ENCODE results near the gene CTSC.
"Not testable (repeated sequence)": the region's sequence is repeated elsewhere in the genome, so short reads cannot be mapped to it uniquely, and the experiment has no call there.

CTSC gene

DNA sequence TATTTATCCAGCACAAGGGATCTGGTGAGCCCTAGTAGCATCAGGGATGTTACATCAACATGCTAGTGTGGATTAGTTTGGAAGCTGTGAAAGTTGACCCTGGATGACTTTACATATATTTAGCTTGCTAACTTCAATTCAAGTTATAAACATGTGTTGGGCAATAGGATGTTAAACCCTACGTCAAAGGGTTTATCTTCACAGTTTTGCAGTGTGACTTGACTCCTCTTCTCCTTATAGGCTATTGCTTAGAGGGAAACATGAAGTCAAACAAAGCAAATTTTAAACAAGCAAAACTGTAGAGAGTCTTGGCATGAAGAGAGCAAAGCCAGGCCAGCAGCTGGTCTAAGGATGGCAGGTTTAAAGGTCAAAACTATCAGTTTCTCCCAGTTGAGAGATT lies 11.3 kb upstream of the CTSC start:
- DNase-seq = no peak

GRCh38 chr11:88345949-88346348 lies 8.4 kb upstream of the CTSC start:
- no peak for DNase-seq

GRCh38 chr11:88345408-88345807 lies 7.9 kb upstream of the CTSC start:
- DNase-seq = no peak

GRCh38 chr11:88344869-88345268 lies 7.3 kb upstream of the CTSC start:
- no peak for DNase-seq

DNA sequence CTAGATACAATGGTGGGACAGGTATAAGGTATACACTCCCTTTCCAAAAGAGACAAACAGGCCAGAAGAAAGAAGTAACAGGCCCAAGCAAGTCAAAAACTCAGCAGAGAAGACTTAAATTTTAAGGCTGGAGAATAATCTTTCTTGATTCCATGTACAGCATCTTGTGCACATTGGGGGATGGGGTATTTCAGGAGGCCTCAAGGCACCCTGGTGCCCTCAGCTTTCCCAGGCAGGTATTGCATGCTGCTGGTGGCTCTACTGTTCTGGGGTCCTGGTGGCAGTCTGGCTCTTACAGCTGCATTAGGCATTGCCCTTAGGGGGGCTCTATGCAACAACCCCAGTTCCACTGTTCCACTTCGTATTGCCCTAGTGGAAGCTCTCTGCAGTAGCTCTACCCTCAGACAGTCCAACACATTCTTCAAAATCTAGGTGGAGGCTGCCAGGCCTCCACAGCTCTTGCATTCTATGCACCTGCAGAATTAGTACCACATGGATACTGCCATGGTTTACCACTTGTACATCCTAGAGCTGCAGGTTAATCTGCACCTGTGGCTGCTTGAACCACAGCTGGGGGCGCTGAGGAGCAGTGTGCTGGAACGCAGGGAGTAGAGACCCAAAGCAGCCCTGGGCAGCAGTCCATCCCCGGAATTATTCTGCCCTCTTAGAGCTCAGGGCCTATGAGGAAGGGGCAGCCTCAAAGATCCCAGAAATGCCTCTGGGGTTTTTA lies 4.2 kb upstream of the CTSC start:
- DNase-seq = no peak

DNA sequence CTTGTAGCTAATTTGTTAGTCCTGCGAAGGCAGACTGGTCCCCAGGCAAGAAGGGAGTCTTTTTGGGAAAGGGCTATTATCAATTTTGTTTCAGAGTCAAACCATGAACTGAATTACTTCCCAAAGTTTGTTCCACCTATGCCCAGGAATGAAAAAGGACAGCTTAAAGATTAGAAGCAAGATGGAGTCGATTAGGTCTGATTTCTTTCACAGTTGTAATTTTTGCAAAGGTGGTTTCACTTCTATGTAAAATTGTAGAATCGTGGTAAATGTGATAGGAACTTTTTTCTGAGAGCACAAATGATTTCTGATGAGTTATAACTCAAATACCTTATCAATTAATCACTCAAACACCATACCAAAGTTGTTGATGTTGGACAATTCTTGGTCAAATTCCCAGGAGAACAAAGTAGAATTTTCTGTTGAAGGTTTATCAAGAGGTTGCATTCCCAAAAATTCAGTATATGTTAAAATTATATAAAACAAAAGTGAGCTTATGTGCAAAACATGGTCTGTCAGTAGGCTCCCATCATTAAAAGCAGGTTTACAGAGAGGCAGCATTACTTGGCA lies 2.9 kb upstream of the CTSC start:
- no peak for DNase-seq

DNA sequence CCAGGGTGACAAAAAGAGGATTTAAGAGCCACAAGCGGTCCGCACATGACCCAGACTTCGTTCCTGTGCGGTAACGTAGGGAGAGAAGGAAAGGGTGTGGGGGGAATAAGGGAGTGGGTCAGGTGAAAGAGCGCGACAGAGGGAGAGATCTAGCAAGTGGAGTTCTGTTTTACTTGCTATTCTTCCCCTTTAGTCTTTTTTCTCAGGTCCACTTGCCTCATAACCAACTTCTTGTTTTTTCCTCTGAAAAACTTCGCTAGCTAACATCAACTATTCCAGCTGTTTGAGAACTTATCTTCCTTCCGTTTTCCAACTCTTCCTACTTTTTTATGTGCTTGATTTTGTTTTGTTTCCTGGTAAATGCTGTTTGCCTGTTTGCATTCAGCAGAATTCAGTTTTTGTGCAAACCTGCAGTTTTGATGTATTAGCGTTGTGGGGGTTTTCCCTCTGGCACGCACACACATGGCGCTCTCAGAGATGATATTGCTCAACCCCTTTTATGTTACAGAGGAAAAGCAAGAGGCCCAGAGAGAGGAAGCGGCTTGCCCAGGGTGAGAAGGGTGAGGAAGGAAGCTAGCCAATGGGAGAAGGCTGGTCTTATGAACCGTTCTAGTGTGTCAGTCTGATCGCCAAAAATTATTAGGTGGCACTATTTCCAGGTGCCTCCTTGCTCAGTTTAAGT lies 592 bp upstream of the CTSC start:
- DNase-seq = peak; percentile 50

- DNase-seq = no peak
These were observed 2.3 kb downstream of the CTSC start for GRCh38 chr11:88335284-88335683.

DNA sequence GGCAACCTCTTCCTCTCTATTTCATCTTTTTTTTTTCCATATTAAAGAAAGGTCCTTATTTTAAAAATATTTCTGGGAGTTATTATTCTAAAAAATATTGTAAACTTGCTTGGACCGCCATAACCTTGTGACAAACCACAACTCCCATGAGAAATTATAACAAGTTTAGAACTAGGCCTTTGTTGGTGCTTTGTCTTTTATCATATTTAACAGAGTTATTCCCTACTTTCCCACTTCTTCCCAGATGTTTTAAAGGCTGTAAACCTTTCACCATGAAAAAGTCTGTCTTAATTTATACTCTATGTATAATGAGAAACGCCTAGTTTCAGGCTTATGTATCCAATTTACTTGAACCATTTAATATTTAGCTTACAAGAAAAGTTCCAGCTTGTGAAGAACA lies 3.7 kb downstream of the CTSC start:
- DNase-seq = no peak

DNA sequence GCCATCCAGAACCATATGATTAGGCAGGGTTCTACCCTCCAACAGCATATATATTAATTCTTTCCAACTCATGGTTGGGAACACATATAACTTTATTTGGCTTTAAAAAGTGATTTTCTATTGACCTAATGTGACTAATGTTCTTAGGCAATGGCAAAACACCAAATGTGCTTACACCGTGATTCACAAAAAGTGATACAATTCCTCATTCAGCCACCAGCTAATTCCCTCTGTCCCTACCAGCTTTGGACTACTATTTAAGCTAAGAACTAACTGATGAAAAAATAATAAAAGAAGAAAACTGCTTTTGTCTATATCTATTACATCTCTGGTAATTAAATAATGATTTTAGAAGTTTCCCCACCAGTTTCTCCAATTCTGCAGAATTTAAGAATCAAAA lies 4.7 kb downstream of the CTSC start:
- DNase-seq = no peak

DNA sequence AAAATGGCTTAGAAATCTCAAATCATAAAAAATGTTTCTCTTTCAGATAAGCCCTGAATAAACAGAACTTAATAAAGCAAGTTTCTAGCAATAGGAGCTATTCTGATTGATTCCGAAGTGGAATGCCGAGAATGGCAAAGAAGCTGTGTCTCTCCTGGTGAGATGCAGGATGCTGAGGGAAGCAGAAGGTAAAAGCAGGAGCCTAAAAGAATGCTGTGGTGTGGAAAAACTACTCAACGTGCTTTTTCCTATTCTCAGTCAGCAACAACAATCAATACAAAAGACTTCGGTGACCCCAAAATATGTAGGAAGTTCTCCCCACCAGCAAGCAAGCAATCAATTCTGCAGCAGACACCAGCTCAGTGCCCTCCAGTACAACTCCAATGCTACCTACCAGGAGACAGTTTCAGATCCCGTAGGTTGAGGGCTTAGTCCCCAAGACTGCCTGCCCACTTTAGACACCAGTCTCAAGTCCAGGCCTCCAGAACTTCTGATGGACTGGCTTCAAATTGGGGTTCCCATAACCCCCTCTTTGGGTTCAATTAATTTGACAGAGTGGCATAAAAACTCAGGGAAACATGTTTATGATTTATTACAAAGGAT lies 6.6 kb downstream of the CTSC start:
- no peak for DNase-seq

GRCh38 chr11:88329563-88330250 lies 7.8 kb downstream of the CTSC start:
- DNase-seq = no peak

- no peak for DNase-seq
These were observed 9.9 kb downstream of the CTSC start for GRCh38 chr11:88327462-88328143.

GRCh38 chr11:88327061-88327460 lies 10.5 kb downstream of the CTSC start:
- no peak for DNase-seq

GRCh38 chr11:88326099-88326498 lies 11.4 kb downstream of the CTSC start:
- no peak for DNase-seq

DNA sequence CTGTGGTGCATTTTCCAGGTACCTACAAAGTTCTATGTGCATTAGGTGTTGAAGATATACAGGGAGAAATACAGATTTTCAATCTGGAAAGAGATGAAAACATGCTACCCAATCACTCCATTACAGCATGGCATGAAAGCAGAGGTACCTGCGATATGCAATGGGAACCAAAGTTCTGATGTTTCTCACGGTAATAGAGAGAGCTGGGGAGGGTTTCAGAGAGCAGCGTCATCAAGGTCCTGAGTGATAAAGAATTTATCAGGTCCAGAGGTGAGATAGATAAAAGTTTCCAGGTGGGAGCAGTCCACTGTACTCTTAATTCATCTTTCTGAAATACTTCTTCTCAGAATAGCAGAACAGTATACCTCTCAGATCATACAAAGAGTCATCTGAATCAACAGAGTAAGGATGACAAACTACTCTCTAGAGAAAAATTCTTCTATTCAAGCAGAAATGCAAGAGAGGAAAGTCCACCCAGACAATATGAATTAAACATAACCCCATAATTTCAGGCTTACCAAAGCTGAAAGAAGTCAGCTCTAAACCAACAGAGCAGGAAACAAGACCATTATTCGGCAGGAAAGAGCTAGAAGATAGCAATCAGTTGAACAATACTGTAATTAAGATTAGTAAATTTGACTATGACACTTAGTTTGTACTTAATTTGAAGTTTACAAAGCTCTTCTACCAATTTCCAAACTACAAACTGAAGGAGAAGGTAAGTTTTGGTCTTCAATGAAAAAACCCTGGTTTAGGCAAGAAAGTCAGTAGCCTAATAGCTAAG lies 12.8 kb downstream of the CTSC start:
- DNase-seq = no peak

GRCh38 chr11:88322881-88323280 lies 14.7 kb downstream of the CTSC start:
- not testable (repeated sequence) for DNase-seq

GRCh38 chr11:88321412-88321811 lies 16.1 kb downstream of the CTSC start:
- DNase-seq = not testable (repeated sequence)

DNA sequence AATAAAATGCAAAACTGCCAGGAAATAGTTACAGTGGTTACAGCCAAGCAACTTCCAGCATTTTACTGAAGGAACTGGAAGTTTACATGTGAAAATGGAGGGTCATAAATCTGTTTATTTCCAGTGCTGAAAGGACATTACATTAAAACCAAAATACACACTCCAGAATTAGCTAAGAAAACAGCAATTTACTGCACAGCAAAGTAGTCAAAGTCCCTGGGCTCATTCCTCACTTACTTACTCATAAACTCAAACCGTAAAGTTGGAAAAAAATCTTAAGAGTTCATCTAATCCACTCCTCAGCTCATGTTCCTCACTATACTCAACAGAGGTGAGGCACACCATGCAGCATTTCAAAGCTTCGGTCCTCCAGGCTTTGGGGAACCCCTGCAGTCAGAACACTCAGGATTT lies 17.4 kb downstream of the CTSC start:
- no peak for DNase-seq

GRCh38 chr11:88318017-88318416 lies 19.5 kb downstream of the CTSC start:
- no peak for DNase-seq

- DNase-seq = no peak
These were observed 20.0 kb downstream of the CTSC start for GRCh38 chr11:88317536-88317935.

DNA sequence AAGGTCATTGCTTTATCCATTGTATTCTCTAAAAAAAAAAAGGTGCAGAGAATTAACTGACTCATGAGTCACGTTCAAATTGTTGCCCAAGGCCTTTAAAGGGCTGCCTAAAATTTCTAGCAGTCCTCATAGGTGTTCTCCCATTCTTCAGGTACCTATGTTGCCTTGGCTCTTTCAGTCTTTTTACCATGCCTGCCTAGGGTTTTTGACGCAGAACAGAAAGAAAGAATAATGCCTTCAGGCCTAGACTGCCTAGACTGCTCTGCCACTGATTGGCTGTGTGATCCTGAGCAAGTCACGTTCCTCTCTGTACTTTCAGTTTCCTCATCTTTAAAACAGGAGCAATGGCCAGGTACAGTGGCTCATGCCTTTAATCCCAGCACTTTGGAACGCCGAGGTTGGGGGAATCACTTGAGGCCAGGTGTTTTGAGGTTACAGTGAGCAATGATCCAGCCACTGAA lies 21.5 kb downstream of the CTSC start:
- DNase-seq = no peak

All from femur (tissue), 1 donor.